ENCODE measurements around the gene MAN2B2.

Gene MAN2B2

DNA sequence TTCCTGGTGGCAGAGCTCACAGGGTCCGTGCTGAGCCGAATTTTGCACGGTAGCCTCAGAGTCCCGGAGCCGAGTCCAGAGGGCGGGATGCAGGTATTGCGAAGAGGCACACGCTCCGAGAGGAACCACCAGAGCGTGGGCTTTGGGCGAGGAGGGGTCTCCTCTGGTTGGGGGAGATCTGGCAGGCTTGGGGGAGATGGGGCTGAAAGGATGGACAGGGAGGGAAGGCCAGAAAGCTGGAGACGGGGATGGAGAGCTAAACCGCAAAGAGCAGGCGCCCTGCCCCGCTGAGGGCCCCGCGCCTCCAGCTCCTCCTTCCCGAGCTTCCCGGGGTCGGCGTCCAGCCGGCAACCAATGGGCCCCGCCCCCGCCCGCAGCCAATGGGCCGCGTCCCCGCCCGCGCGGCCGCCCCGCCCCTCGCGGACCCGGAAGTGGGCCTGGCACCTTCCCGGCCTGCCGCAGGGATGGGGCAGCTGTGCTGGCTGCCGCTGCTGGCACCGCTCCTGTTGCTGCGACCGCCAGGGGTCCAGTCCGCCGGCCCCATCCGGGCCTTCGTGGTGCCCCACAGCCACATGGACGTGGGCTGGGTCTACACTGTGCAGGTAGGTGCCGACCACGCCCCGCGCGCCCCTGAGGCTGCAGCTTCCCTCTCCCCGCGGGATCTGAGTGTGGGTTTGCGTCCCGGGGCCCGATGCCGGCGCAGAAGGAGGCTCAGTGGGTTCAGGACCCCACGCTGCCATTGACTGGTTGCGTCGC, at the start of gene MAN2B2:
MAN2B2 (plus strand) TSS at position 443 of the 756 bp plus-strand sequence; CDS start at position 465, 22 bp downstream.
- DNase-seq, result peak; percentile 39

DNA sequence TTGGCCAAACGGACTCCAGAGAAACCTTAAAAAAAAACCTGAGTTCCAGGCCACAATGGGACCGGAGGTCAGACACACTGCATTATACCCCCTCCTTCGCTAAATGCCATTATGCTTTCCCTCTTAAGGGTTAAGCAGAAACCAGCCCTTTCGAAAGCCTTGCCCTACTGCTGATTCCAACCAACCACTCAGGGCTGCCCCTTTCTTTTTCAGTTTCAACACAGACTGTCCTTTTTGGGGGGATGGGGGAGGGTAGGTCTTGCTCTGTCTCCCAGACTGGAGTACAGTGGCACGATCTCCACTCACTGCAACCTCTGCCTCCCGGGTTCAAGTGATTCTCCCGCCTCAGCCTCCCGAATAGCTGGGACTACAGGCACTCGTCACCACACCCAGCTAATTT, 49.5 kb upstream of the MAN2B2 start:
- DNase-seq, result no peak

DNA sequence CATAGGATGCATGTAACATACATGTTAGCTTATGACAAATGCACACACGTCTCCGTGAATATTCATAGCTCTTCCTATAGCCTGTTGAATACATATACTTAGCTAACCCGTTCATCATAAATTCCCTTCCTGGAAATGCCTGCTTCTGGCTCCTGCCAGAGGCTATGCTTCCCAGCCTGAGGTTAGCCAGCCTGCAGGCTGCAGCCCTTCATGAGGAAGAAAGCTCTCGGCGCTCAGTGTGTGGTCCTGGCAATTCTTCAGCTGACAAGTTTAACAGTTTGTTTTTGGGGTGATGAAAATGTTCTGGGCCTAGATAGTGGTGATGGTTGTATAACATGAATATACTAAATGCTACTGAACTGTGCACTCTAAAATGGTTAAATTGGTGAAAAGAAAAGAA, 48.8 kb upstream of the MAN2B2 start:
- DNase-seq, result no peak

DNA sequence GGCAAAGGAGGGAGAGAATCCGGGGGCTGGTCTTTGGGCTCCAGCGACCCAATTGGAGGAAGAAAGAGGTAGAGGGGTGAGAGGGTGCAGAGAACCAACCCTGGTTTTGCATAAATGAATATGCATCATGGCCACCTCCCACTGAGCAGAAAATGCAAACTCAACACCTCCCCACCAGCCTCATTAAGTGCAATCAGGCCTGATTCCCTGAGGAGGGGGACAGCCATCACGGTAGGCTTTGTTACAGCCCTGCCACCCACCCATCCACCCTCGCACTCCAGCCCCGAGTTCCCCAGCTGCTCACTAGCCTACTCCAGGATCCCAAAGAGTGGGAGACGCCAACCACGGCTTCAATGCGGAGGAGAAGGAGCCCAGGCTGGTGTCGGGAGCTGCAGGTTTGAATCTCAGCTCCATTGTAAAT, 48.3 kb upstream of the MAN2B2 start:
- no peak for DNase-seq

DNA sequence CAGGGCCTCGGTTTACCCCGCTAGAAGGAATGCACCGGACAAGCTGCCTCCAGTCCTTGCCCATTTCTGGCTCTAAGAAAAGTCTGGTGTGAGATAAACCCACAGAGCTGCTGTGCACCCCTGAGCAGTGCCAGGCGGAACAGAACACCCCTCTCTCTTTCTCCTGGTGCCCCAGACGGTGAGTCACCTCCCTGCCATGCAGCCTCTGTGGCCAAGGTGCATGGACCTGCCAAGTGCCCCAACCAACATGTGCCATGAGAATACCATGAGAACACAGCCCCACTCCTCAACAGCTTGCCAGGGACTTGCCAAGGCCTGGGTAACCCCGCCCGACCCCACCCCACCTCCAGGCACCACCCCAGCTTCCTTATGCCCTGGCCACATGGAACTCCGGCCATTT, 47.7 kb upstream of the MAN2B2 start:
- no peak for DNase-seq

DNA sequence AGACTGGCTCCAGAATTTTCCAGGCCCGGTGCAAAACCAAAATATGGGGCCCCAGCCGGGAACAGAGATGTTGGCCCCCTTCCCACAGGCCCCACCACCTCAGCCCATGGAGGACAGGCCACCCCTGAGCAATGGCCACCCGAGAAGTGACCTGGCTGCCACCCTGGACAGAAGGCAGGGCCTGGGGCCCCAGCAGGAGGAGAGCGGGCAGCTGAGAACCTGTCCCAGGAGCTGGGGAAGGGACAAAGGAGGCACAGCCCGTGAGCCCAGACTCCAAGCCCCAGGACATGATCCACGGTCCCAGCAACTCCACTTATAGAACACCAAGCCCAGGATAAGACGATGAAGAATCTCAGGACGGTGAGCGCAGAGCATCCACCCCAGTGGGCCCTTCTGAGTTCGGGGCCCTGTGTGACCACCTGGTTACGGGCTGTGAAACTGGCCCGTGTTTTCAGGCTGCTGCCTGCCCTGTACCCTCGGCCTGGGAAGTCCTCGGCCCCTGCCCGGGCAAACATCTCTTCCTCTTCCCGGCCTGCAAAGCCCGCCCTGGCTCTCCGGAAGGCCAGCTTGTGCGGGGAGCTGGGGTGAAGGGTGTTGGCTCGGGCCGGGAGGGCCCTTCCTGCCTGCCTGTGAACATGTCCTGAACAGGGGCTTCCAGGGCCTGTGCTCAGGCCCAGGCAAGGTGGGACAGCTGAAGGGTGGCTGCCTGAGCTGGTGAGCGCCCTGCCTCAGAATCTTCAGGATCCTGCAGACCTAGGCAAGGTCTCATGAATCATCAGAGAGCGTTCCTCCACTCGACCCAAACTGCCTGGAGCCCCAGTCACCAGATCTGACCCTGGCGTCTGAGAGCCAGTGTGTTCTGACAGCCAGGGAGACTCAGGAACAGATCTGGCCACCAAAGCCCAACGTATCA, 47.0 kb upstream of the MAN2B2 start:
- DNase-seq, result no peak

DNA sequence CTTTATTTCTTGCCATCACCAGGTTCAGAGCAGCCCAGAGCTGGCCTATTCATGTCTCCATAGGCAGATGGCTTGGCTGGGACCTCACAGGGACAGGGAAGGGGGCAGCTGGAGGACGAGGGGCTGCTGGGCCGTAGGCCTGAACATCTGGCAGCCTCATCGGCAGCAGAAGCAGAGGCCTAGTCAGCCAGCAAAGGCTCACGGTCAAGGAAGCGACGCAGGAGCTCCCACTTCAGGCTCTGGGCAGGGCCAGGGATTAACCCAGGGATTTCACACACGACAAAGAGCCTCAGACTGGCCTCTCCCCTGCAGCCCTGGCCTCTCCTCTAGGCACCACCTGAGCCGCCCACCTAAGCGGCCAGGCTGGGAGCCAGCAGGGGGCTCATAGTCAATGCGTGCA, 46.0 kb upstream of the MAN2B2 start:
- no peak for DNase-seq

DNA sequence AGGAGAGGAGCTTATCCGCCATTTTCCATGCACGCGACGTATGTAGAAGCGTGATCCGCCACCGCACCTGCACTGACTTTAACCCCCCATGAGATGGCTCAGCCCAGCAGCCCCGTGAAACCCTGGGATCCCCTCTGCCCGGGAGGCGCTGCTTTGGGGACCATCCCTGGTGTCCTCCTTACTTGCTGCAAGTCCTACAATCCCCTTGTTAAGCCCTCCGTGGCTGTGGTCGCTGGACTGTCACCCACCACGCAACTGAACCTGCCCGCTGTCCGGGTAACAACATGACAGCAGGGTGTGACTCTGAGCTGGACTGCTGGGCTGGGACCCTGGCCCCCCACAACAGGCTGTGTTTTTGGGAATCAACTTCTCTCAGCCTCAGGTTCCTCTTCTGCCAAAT, 44.7 kb upstream of the MAN2B2 start:
- no peak for DNase-seq

DNA sequence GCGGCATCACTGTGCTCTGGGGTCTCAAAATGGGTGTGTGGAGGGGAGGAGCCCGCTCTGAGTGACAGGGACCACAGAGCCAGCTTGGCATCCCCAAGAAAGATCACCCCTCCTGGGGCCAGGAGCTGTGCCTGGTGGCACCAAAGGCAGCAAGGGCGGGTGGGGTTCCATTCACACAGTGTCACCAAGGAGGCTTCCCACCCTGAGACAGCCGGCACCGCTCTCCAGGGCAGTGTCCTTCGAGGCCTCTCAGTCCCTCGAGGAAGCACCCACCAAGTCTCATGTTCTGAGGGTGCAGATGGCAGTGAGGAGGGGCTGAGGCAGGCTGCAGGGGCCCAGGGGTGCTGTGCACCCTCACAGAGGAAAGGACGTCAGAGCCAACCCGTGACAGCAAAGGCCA, 44.0 kb upstream of the MAN2B2 start:
- DNase-seq, result no peak

DNA sequence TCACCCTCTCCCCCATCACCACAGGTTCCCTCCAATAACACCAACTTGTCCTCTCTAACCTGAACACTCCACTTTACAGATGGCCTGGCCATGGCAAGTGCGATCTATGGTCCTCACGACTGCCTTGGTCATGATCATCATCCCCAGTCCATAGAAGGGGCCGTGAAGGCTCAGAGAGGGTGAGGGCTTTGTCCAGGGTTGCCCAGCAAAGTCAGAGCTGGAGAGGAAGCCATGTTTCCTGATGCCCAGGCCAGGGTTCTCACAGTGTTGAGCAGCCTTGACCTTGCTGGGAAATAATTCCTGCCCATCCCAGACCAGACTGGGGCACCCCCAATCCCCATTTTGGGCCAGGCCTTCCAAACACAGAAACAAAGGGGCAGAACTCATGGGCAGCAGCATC, 42.9 kb upstream of the MAN2B2 start:
- DNase-seq, result no peak

DNA sequence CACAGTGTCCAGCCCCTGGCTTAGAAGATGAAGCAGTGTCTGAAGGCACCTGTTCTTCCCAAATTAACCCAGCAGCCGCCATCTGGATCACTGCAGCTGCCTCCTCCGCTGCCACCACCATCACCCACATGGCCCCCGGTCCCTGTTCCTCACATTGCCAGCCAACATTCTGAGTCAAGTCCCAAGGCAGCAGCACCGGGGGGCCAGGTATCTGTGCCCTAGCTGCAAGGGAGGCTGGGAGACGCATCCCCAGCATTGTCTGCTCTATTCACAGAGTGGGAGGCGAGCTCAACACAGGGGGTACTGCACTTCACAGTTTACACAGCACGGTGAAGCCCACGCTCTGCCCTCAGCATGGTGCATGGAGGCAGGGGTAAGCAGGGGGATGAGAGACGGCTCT, 42.3 kb upstream of the MAN2B2 start:
- no peak for DNase-seq

DNA sequence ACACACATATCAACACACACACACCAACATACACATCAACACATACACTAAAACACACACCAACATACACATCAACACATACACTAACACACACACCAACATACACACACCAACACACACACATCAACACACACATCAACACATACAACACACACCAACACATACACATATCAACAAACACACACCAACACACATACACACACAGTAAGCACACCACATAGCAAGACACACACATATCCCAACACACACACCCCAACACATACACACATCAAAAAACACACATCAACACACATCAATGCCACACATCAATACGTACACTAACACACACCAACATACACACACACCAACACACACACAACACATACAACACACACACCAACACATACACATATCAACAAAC, 40.9 kb upstream of the MAN2B2 start:
- DNase-seq, result no peak

DNA sequence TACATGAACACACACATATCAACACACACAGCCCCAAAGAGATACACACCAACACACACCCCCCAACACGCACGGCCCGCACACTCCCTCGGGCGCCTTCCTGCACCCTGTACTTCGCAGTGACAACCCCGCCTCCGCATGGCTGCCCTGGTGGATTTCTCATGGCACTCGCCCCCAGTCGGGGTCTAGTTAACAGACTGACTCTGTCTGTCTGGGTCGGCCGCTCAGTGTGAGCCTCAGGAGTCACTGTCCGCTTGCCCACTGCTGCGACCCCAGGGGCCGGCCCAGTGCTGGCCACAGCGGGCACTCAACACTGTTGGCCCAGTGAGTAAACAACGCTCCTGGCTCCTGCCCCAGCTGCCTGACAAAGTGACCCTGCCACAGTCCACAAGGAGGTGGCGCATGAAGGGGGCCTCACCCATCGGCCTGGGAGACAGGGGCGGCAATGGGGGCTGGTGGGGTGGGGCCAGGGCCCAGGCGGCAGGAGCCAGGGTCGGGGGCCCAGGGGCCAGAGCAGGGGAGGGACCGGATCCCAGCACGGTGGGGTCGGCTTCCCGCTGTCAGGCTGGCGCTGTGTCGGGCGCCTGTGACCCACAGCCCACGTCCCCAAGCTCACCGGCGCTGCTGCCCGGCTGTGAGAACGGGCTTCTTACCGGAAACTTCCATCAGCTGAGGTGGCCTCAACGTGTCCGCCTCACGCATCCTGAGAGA, 40.2 kb upstream of the MAN2B2 start:
- no peak for DNase-seq

DNA sequence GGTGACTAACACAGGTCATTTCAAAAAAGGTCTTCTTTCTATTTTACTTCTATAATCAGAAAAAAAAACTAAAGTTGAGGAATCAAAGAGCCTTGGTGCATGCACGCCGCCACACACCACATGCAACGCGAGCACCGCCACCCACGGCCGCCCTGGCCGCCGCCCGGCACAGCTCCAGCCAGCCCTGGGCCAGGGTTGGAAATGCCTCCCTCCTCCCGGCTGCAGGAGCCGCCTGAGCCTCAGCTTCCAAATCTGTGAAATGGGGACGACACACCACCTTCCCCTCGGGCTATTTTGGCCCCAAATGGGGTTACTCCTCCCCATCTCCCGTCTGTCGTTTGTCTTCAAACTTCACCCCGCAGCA, 39.7 kb upstream of the MAN2B2 start:
- no peak for DNase-seq

DNA sequence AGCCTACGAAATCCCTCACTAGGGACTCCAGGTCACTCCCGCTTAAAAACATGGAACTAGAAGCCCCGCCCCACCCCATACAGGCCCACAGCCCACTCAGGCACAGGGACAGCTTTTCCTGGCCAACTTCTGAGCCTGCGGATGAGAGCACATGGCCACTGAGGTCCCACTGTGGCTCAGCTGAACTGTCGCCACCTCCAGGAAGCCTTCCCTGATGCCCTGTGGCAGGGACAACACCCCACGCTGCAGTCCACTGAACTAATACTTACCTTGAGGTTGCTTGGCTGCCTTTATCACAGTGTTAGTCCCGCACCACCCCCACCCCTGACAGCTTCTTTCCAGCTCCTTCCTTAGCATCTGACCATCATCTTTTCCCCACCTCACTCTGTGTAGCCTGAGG, 39.3 kb upstream of the MAN2B2 start:
- DNase-seq, result no peak

DNA sequence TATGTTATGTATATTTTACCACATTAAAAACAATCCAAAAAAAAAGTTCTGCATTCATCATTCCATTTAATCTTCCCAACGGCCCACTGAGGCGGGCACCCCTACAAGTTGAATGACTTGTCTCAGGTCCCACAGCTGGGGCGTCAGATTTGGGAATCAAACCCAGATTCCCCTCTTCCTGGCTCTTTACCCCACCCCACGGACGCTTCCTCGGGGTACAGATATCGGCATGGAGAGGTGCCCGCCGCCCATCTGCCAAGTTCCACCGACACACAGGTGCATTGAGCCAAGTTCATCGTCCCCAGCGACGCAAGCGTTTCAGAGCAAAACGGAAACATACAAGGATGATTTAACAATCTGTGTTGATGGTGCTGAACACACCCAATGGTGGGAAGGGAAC, 36.9 kb upstream of the MAN2B2 start:
- no peak for DNase-seq

DNA sequence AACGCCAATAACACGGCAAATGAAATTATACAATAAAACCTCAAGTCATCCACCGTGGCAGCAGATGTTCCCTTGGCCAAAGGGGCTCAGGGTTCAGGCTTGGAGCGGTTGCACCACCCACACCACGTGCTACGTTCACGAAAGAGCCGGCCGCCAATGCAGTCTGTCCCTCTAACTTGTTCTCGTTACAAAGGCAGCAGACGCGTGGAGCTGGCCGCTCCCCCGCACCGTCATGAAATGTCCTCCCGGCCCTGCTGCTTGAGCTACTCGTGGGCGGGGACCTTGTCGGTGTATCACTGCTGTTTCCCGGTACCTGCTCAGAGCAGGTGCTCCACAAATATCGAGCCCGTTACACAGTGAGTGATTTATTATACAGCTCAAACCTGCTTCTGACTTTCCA, 36.4 kb upstream of the MAN2B2 start:
- no peak for DNase-seq

DNA sequence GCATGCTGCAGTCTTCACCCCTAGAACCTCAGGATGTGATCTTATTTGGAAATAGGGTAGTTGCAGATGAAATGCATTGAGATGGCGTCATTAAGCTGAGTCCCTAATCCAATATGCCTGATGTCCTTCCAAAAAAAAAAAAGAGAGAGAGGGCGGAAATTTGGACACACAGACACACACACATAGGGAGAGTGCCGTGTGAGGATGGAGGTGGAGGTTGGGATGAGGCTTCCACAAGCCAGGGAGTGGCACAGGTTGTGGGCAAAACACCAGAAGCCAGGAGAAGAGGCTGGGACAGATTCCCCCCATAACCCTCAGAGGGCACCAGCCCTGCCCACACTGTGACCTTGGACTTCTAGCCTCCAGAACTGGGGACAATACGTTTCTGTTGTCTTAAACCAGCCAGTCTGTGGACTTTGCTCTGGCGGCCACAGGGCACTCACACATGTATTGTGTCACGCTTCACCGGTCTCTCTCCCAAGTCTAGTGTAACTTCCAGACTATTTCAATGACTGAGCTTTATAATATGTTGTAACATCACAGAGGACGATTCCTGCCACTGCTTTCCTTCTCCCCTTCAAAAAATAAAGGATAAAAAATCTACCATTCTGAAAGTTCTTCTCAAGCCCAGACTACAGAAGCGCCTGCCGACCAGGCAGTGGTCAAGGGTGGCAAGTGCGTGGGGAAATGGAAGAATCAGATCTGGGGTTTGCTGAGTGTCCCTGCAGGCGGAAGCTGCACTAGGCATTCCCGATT, 35.8 kb upstream of the MAN2B2 start:
- no peak for DNase-seq

DNA sequence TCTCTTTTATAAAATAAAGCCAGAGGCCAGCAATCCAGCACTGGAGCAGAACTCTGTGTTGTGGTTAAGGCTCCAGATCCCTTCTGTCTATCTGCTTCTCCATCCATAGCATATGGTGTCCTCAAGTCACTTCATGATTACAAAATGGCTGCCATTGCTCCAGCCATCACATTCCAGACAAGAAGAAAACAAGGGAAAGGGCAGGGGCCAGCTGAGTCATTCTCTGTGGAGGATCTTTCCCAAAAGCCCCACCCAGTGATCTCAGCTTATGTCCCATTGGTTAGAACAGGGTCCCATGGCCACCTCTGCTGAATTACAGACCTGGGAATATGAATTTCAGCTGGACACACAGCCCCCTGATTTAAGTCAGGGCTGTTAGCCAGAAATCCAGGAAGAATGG, 34.1 kb upstream of the MAN2B2 start:
- DNase-seq, result no peak

DNA sequence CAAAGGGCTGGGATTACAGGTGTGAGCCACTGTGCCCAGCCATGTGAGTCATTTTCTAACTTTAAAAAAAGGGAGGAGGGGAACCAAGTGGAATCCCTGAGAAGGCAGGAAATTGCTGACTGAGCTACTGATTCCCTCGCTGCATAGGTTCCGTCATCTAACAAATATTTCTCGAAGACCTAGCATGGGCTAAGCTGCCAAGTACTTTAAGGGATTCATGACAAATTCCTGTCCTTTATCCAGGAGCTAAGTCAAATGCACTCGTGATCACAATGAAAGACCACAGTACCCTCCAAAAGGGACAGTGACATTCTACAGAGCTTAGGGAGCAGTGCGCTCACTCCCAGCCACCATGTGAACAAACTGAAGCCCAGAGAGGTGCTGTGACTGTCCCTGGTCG, 33.2 kb upstream of the MAN2B2 start:
- no peak for DNase-seq

DNA sequence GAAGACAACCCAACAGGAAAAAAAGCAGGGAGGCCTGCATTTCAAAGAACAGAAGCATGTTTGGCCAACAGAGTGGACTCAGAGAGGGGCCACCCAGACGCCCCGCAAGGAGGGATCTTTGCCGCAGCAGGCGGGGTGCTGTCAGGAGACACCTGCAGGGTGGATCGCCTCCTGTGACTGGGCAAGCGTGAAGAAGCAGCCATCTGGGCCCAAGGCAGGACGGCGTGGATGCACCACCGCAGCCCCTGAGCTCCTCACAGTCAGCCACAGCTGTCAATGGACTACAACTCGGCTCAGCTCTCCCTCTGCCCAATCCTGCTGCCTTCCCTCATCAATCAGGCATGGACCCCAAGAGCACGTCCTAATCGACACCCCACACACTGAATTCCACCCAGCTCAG, 32.0 kb upstream of the MAN2B2 start:
- DNase-seq, result no peak

DNA sequence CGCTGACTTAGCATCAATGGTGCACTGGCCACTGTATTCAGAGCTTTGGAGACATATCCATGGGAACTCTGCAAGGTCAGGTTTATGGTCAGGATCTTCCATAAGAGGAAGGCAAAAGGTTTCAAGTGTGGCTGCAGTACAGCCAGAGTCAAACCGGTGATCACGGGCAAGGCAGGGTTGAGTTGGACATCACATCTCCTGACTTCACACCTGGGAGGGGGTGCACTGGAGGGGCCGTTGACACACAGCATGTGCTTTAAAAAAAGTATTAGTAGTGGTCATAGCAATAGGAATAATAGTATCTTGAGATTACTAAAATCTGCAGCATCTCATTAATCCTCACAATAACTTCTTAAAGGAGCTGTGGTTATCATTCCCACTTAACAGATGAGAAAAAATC, 28.9 kb upstream of the MAN2B2 start:
- no peak for DNase-seq
